Hepatocyte (in vitro differentiated cells): ENCODE measurements around the gene DMD. TPM values are rescaled to one million over a fixed set of nuclear protein-coding genes. Genes with fewer than 3 reads are reported as not detected.

Source experiments
- DNase-seq: peaks from one replicate; pipeline ENCODE4 v3.0.0-alpha.2; 2016; ENCODE audit warnings: low spot score
- H2AFZ ChIP-seq: fragments of 200-600 bp; sonication (generic); 2 replicates; pipeline ENCODE4 v1.6.0; 2016; ENCODE audit warnings: antibody characterized with exemption, mild to moderate bottlenecking
- H3K27ac ChIP-seq: fragments of 200-600 bp; sonication (generic); 2 replicates; pipeline ENCODE4 v1.5.1; 2016; ENCODE audit warnings: mild to moderate bottlenecking
- H3K27me3 ChIP-seq: fragments of 200-600 bp; sonication (generic); 2 replicates; pipeline ENCODE4 v1.6.1; 2016
- H3K36me3 ChIP-seq: fragments of 200-600 bp; sonication (generic); replicated peaks from 2 replicates; pipeline ENCODE4 v1.5.1; 2016; ENCODE audit warnings: low read depth; ENCODE audit not compliant: insufficient read depth
- H3K4me1 ChIP-seq: fragments of 200-600 bp; sonication (generic); 2 replicates; pipeline ENCODE4 v1.5.1; 2016; ENCODE audit warnings: mild to moderate bottlenecking, moderate library complexity; ENCODE audit not compliant: insufficient read depth
- H3K4me2 ChIP-seq: fragments of 200-600 bp; sonication (generic); 2 replicates; pipeline ENCODE4 v1.6.0; 2016
- H3K4me3 ChIP-seq: fragments of 200-600 bp; sonication (generic); 2 replicates; pipeline ENCODE4 v1.5.1; 2016; ENCODE audit warnings: mild to moderate bottlenecking
- H3K79me2 ChIP-seq: fragments of 200-600 bp; sonication (generic); 2 replicates; pipeline ENCODE4 v1.6.0; 2017; ENCODE audit warnings: mild to moderate bottlenecking
- H3K9me2 ChIP-seq: fragments of 200-600 bp; sonication (generic); replicated peaks from 2 replicates; pipeline ENCODE4 v1.6.0; 2017; ENCODE audit warnings: mild to moderate bottlenecking; ENCODE audit not compliant: insufficient read depth
- H3K9me3 ChIP-seq: fragments of 200-600 bp; sonication (generic); 2 replicates; pipeline ENCODE4 v1.5.1; 2016; ENCODE audit warnings: low read depth, mild to moderate bottlenecking
- H4K20me1 ChIP-seq: fragments of 200-600 bp; sonication (generic); 2 replicates; pipeline ENCODE4 v1.6.0; 2016; ENCODE audit warnings: mild to moderate bottlenecking; ENCODE audit not compliant: insufficient read depth, poor library complexity, severe bottlenecking
- CTCF ChIP-seq: fragments of 200-600 bp; sonication (generic); IDR thresholded peaks from 2 replicates; pipeline ENCODE4 v1.5.1; 2016; ENCODE audit warnings: antibody characterized with exemption, mild to moderate bottlenecking; ENCODE audit not compliant: poor library complexity
- EZH2 ChIP-seq: fragments of 200-600 bp; sonication (generic); IDR thresholded peaks from 2 replicates; pipeline ENCODE4 v1.6.1; 2016; ENCODE audit warnings: antibody characterized with exemption, mild to moderate bottlenecking, borderline replicate concordance
- EZH2phosphoT487 ChIP-seq: fragments of 200-600 bp; sonication (generic); IDR thresholded peaks from one replicate; pipeline ENCODE4 v1.6.1; 2018; ENCODE audit warnings: antibody characterized with exemption, mild to moderate bottlenecking, low read depth, moderate library complexity; ENCODE audit not compliant: unreplicated experiment, severe bottlenecking
- whole genome bisulfite sequencing: methylation state at CpG from one replicate; pipeline ENCODE4 v1.1.6; 2016; ENCODE audit warnings: low lambda C conversion rate; ENCODE audit errors: missing lambda C conversion rate; 5-methylcytosine and 5-hydroxymethylcytosine counted together
- microRNA-seq: library from miRNA; unstranded; fragments of <30 nt; microRNA quantifications from one replicate; pipeline ENCODE4, GENCODE V29; 2017
- polyA plus RNA-seq: library from polyadenylated mRNA; unstranded; fragments of >200 nt; fragmentation: Nextera tagmentation; extraction: Ambion mirVana; gene quantifications from 2 replicates; pipeline ENCODE4 v1.2.1, GENCODE V29; 2016
- small RNA-seq: library from RNA; depleted of rRNA; stranded (forward); fragments of <200 nt; gene quantifications from one replicate; pipeline ENCODE3, GENCODE V24; 2014
- total RNA-seq: library from RNA; depleted of rRNA; stranded (reverse); fragments of >200 nt; gene quantifications from 2 replicates; pipeline ENCODE4 v1.2.3, GENCODE V29; 2014

The DMD gene
- total and polyA plus RNA-seq, 2 experiments from 2014 or later, result 14.2 to 27.8 TPM

GRCh38 chrX:31071725-31072124 lies 2139.6 kb downstream of the DMD start, which contains the start of gene FTHL17:
Gene FTHL17 (minus strand): TSS chrX:31072041. CDS start chrX:31071953, 88 bp downstream.
- TF ChIP-seq CTCF (no peak), EZH2 (no peak), EZH2phosphoT487 (no peak)
- Histone ChIP-seq H3K79me2 (no peaks in the 10 kb centered on the region), H3K27ac (no peak within 1 kb of the TSS), H3K9me2 (no peaks in the 10 kb centered on the region), H2AFZ (no peak within 1 kb of the TSS), H3K4me2 (no peak within 1 kb of the TSS), H3K9me3 (no peaks in the 10 kb centered on the region), H4K20me1 (no peaks in the 10 kb centered on the region), H3K4me1 (no peaks in the 10 kb centered on the region), H3K4me3 (no peak within 1 kb of the TSS), H3K36me3 (peaks cover 3% of the 10 kb centered on the region), H3K27me3 (no peaks in the 10 kb centered on the region)
- 97% methylated on average over 29 of the region's 33 CpGs for WGBS
- DNase-seq, result no peak

- Histone ChIP-seq H3K4me2 (no peak overlapping the region), H3K9me2 (no peaks in the 10 kb centered on the region), H3K27ac (no peak overlapping the region), H3K27me3 (no peaks in the 10 kb centered on the region), H2AFZ (no peak overlapping the region), H3K4me3 (no peak overlapping the region), H3K9me3 (no peaks in the 10 kb centered on the region), H3K79me2 (no peaks in the 10 kb centered on the region), H3K36me3 (peaks cover 3% of the 10 kb centered on the region), H3K4me1 (no peaks in the 10 kb centered on the region), H4K20me1 (no peaks in the 10 kb centered on the region)
- no peak for TF ChIP-seq EZH2
- TF ChIP-seq CTCF, result no peak
- no peak for TF ChIP-seq EZH2phosphoT487
- 89% methylated on average over 18 of the region's 18 CpGs for WGBS
- no peak for DNase-seq
Observed at GRCh38 chrX:31071262-31071661, 2140.1 kb downstream of the DMD start.

- Histone ChIP-seq H4K20me1 (no peaks in the 10 kb centered on the region), H2AFZ (no peak overlapping the region), H3K4me3 (no peak overlapping the region), H3K9me3 (no peaks in the 10 kb centered on the region), H3K4me1 (no peaks in the 10 kb centered on the region), H3K27ac (no peak overlapping the region), H3K4me2 (no peak overlapping the region), H3K9me2 (no peaks in the 10 kb centered on the region), H3K27me3 (no peaks in the 10 kb centered on the region), H3K79me2 (no peaks in the 10 kb centered on the region), H3K36me3 (peaks cover 3% of the 10 kb centered on the region)
- TF ChIP-seq CTCF (no peak), EZH2 (no peak), EZH2phosphoT487 (no peak)
- DNase-seq, result no peak
Observed at GRCh38 chrX:31070057-31070468, 2141.3 kb downstream of the DMD start.

Small RNA genes within 50 kb of the gene (microRNA-seq; reads per million reads assigned to microRNA genes)
- gene MIR3915 (not detected), gene MIR548F5 (not detected)

Small RNA genes within 50 kb of the gene (small RNA-seq; reads per million reads assigned to genes)
- gene MIR3915, result not detected
- not detected for gene MIR548F5
- not detected for gene RNA5SP501
- not detected for gene RNU6-894P
